Measurements from ENCODE around the gene IGLL1. TPM values are rescaled to one million over a fixed set of nuclear protein-coding genes. Genes with fewer than 3 reads are reported as not detected.

Gene IGLL1
- total RNA-seq, 2 experiments from 2014 or later, result not detected

DNA sequence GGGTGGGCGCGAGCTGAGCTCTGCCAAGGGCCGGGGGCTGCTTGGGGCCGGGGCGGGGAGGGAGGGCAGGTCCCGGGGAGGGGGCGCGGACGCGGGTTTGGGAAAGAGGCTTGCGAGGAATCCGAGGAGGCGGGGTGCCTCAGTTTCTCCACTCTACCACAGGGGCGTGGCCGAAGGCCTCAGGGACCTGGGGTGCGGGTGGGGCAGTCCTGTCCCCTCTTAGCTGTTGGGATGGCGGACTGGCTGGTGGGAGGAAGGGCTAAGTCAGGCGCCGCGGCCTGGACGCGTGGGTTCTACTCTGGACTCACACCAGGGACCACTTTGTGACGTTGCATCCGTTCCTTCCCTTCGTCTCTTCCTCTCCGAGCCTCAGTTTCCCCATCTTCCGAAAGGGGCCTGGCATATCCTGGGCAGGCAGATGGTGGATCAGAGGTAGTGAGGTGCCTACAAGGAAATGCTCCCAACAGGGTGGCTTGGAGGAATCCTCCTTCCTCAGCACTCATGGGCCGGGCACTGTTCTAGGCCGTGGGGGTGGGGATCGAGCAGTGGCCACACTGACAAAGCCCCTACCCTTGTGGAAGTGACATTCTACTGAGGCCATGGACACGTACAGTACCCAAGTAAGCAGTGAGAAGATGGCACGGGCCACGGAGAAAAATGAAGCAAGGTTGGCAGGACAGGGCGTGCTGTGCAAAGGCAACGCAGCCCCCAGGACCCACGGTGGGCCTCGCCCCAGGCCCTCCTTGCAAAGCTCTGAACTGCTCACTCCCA is 13.2 kb downstream of the IGLL1 start:
- no peaks in the 10 kb centered on the region for H3K9me2 ChIP-seq (ENCODE audit: insufficient read depth, low read length)
- TF ChIP-seq, protein P1, sequence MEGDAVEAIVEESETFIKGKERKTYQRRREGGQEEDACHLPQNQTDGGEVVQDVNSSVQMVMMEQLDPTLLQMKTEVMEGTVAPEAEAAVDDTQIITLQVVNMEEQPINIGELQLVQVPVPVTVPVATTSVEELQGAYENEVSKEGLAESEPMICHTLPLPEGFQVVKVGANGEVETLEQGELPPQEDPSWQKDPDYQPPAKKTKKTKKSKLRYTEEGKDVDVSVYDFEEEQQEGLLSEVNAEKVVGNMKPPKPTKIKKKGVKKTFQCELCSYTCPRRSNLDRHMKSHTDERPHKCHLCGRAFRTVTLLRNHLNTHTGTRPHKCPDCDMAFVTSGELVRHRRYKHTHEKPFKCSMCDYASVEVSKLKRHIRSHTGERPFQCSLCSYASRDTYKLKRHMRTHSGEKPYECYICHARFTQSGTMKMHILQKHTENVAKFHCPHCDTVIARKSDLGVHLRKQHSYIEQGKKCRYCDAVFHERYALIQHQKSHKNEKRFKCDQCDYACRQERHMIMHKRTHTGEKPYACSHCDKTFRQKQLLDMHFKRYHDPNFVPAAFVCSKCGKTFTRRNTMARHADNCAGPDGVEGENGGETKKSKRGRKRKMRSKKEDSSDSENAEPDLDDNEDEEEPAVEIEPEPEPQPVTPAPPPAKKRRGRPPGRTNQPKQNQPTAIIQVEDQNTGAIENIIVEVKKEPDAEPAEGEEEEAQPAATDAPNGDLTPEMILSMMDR (conservative IDR thresholded peaks at IDR 0.05; ENCODE audit: low read length), result no peak
- TF ChIP-seq EZH2phosphoT487 (IDR thresholded peaks at IDR 0.05; ENCODE audit: borderline replicate concordance, low read depth, low read length), result no peak
- intact Hi-C loops (cut with micrococcal nuclease; ENCODE audit: unreplicated experiment), result no loop called here
- no peaks in the 10 kb centered on the region for H3K4me1 ChIP-seq (ENCODE audit: insufficient read depth, low read length, poor library complexity, severe bottlenecking)
- no peaks in the 10 kb centered on the region for H4K20me1 ChIP-seq (ENCODE audit: insufficient read depth, low read length)
- CTCF ChIA-PET (ENCODE audit: unreplicated experiment), result no interaction called here
- H3K4me3 ChIP-seq (ENCODE audit: low read depth, low read length, poor library complexity, severe bottlenecking), result no peak overlapping the region
- H2AFZ ChIP-seq (ENCODE audit: low read length), result no peak overlapping the region
- H3K4me2 ChIP-seq (ENCODE audit: low read length), result no peak overlapping the region
- no peak overlapping the region for H3K27ac ChIP-seq (ENCODE audit: low read depth, low read length, poor library complexity, severe bottlenecking)
- POLR2A ChIA-PET, result interaction anchor here (0.6 kb wide), 1 partner anchor 1763 kb away, joined by 3 read pairs; no protein-coding TSS in a partner anchor
- no peak for DNase-seq (ENCODE audit: low spot score)
- no peaks in the 10 kb centered on the region for H3K9me3 ChIP-seq (ENCODE audit: low read length)
- no peaks in the 10 kb centered on the region for H3K36me3 ChIP-seq (ENCODE audit: insufficient read depth, low read length)
- no peaks in the 10 kb centered on the region for H3K79me2 ChIP-seq (ENCODE audit: insufficient read depth, low read depth, low read length)
- no TSS peak for BruUV-seq (replicated peaks)

DNA sequence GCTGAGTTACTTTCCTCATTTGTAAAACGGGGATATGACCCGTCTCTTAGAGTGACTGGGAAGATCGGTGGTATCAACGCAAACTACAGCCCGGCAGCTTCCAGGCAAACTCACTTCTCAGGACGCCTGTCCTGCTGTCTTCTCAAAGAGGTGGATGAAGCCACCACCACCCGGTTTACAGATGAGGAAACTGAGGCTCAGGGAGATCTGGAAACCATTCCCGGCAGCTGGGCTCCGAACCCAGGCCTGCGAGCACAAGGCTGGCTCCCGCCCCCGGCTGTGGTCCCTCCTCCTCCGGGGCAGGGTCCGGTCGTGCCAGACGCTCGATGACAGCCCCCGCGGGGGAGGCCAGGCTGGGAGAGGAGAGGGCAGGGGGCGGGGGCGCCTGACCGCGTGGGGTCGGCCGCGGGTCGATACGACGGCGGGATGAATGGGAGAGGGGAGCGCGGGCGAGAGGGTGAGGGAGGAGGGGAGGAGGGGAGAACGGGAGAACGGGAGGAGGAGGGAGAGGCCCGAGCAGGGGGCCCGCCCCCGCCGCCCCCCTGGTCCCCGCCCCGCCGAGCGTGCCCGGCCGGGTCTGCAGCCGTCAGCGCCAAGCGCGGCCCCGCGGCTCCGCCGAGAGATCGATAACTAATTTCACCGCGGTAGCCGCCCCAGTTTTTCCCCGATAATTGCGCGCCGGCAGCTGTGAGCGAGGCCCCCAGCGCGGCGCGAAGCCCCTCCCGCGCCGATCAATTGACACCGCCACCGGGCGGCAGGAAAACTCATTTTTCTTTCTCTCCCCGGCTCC is 14.0 kb downstream of the IGLL1 start:
- no peaks in the 10 kb centered on the region for H3K36me3 ChIP-seq (ENCODE audit: insufficient read depth, low read length)
- TF ChIP-seq, protein P1 (conservative IDR thresholded peaks at IDR 0.05; ENCODE audit: low read length), result no peak
- no peak for TF ChIP-seq EZH2phosphoT487 (IDR thresholded peaks at IDR 0.05; ENCODE audit: borderline replicate concordance, low read depth, low read length)
- ChIA-PET POLR2A (interaction anchor here (0.6 kb wide), 1 partner anchor 1764 kb away, joined by 3 read pairs; no protein-coding TSS in a partner anchor), CTCF (ENCODE audit: unreplicated experiment) (no interaction called here)
- H3K4me2 ChIP-seq (ENCODE audit: low read length), result no peak overlapping the region
- no peak overlapping the region for H3K27ac ChIP-seq (ENCODE audit: low read depth, low read length, poor library complexity, severe bottlenecking)
- no peaks in the 10 kb centered on the region for H3K9me3 ChIP-seq (ENCODE audit: low read length)
- intact Hi-C loops (cut with micrococcal nuclease; ENCODE audit: unreplicated experiment), result no loop called here
- no peaks in the 10 kb centered on the region for H3K9me2 ChIP-seq (ENCODE audit: insufficient read depth, low read length)
- no TSS peak for BruUV-seq (replicated peaks)
- no peaks in the 10 kb centered on the region for H4K20me1 ChIP-seq (ENCODE audit: insufficient read depth, low read length)
- no peaks in the 10 kb centered on the region for H3K79me2 ChIP-seq (ENCODE audit: insufficient read depth, low read depth, low read length)
- H2AFZ ChIP-seq (ENCODE audit: low read length), result no peak overlapping the region
- no peak for DNase-seq (ENCODE audit: low spot score)
- no peaks in the 10 kb centered on the region for H3K4me1 ChIP-seq (ENCODE audit: insufficient read depth, low read length, poor library complexity, severe bottlenecking)
- H3K4me3 ChIP-seq (ENCODE audit: low read depth, low read length, poor library complexity, severe bottlenecking), result no peak overlapping the region
